Left colon (tissue), 2 donors: ENCODE results near the gene NBEAL2. TPM values are rescaled to one million over a fixed set of nuclear protein-coding genes. Genes with fewer than 3 reads are reported as not detected.
A peak's percentile ranks its signal among the peaks of the same experiment; 100 is the strongest.

ENCODE experiments used
- ATAC-seq: fragments of 200-7000 bp; cut with Tn5 transposase; one replicate; pipeline ENCODE4 v1.9.1; 2020; ENCODE audit warnings: mild to moderate bottlenecking, moderate library complexity
- DNase-seq, 2 donors: peaks; one replicate each; pipeline ENCODE4 v3.0.0-alpha.2; 2020
- intact Hi-C, 2 donors: fragments of 100-400 bp; cut with DNase I in 1 of 2; cut with micrococcal nuclease in 1 of 2; formaldehyde crosslinking; loops; one replicate each; pipeline versions ENCODE4 v1.11.2 to v1.14.0; 2022; cut with DNase I, micrococcal nuclease
- long read RNA-seq: library from polyadenylated mRNA; unstranded; transcript quantifications from one replicate; pipeline ENCODE4 v2.0.0, GENCODE V29; 2021
- total RNA-seq, 2 donors: library from RNA; stranded (reverse); fragmentation: NEBNext Ultra II Directional; extraction: Animal tissue kit (Norgen Biotek cat#: 25700); gene quantifications; one replicate each; pipeline ENCODE4 v1.2.1, GENCODE V29; 2021
- donor health status: DM: no; HTN: no; CAD: no.
- donor health status: DM: yes; HTN: yes; CAD: no.

Gene NBEAL2
- total RNA-seq: 10 to 100 TPM; 51.4 to 98.1 TPM
- long read RNA-seq, partial matches to known transcripts: 41 of 49 reads
- long read RNA-seq, other reads (novel, unspliced or antisense): 8 of 49 reads

DNA sequence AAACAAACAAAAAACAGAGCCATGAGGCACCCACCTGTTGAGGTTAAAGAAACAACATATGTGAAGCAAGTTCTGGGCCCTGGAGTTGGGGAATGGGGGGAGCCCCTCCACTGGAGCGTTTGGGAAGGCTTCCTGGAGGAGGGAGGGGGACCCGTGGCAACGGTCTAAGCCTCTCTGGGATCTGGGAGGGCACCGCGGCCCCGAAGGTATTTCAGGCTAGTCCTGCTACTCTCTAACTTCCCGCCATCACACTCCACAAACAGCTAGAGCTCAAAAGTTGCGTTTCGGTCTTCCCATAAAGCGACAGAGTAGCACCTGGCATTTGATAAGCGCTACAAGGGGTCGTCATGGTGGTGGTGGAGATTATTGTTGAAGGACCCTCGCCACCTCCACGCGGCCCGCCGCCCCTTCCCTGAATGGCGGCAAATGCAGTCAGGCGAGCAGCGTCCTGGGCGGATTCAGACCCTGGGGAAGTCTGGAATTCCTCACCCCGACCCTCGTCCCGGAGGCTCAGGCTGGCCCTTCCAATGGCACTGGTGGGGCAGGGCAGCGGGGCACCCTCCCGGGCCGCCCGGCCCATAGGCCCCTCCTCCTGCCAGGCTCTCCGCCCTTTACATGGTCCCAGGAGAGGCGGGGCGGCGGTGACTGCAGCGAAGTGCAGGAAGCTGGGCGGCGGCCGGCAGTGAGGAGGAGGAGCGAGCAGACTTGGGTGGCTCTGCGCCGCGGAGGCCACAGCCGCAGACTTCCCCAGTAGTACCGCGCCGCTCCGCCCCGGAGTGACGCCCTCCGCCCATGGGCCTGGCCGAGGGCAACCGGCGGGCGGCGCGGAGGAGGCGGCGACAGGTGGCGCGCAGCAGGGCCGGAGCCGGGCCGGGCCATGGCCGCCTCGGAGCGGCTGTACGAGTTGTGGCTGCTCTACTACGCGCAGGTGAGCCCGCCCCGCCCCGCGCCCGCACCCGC, at the start of gene NBEAL2:
Gene NBEAL2, plus strand, starts transcription at position 682 of the 960 bp plus-strand sequence. Its CDS starts 196 bp downstream, at position 878.
- DNase-seq (peak; percentile 98 to 99), ATAC-seq (peak; percentile 72)
- intact Hi-C loops: no loop called here

DNA sequence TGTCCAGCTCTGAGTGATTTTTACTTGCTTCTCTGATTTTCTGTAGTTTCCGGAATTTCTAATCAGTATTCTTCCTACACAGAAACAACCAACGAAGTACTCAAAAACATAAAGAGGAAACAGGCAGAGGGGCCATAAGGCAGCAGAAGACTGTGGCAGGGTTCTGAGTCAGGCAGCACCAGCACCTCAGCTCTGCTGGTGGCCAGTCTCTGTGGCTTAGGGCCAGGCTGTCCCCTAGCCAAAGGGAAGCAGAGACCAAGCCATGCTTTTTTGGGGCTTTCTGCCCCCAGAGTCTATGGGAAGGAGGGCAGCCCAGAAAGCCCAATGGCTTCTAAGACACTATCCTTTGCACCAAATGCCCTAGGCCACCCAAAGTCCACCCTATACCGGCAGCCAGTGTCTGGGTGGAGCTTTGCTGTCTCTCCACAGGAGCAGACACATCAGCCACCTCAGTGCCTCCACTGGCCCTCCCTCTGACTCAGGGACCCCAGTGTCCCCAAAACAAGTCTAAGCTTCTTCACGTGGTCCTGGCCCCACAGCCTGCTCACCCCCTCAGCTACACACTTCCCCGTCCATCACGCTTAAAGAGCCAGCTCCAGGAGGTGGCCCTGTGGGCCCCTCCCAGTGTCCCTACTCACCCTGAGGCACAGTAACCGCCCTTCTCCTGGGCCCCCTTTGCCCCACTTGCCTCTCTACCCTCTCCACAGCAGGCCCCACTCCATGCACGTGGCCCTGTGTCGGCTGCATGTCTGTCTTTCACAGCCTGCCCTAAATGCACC, 49.1 kb upstream of the NBEAL2 start:
- ATAC-seq: no peak
- intact Hi-C loops: no loop called here
- no peak for DNase-seq

- intact Hi-C loops: no loop called here
- ATAC-seq (no peak), DNase-seq (no peak)
Measured at GRCh38 chr3:46930945-46931403, 48.5 kb upstream of the NBEAL2 start.

DNA sequence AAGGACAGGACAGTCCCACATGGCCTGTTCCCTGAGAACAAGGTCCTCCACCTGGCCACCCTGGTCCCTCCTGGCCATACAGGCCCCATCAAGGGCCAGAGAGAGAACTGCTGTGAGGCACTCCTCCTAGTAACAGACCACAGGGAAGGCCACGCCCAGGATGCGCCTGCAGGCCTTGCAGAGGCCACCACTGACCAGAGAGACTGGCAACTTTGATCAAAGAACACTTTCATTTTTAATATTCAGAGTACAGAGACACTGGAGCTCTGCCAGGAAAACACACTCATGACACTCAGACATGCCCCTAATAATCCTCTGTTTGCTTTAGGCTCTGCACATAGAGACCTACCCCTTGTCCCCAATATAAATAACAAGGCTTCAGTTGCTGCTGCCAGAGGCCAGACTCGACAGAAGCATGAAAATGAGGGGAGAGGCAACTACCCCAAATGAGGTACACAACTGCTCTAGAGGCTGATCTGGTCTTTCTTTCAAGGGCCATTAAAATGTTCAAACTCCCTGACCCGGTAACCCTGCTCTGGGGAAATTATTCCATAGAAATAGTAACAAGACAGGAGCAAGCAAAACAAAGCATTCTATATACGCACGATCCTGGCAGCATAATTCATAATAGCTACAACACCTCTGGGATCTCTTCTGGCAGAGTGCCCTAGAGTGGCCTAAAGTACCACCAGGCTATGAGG, 47.7 kb upstream of the NBEAL2 start:
- DNase-seq (peak; percentile 79 to 87), ATAC-seq (peak; percentile 26)
- intact Hi-C loops: no loop called here

GRCh38 chr3:46932455-46933225, 46.8 kb upstream of the NBEAL2 start:
- DNase-seq (no peak), ATAC-seq (peak; percentile 45)
- intact Hi-C loops: no loop called here

- intact Hi-C loops: no loop called here
Measured at GRCh38 chr3:46933261-46933660, 46.2 kb upstream of the NBEAL2 start.

GRCh38 chr3:46934072-46934471, 45.4 kb upstream of the NBEAL2 start:
- DNase-seq (no peak), ATAC-seq (no peak)
- intact Hi-C loops: no loop called here

More at GRCh38 chr3:46933261-46933660, 46.2 kb upstream of the NBEAL2 start:
- ATAC-seq (no peak), DNase-seq (no peak)

DNA sequence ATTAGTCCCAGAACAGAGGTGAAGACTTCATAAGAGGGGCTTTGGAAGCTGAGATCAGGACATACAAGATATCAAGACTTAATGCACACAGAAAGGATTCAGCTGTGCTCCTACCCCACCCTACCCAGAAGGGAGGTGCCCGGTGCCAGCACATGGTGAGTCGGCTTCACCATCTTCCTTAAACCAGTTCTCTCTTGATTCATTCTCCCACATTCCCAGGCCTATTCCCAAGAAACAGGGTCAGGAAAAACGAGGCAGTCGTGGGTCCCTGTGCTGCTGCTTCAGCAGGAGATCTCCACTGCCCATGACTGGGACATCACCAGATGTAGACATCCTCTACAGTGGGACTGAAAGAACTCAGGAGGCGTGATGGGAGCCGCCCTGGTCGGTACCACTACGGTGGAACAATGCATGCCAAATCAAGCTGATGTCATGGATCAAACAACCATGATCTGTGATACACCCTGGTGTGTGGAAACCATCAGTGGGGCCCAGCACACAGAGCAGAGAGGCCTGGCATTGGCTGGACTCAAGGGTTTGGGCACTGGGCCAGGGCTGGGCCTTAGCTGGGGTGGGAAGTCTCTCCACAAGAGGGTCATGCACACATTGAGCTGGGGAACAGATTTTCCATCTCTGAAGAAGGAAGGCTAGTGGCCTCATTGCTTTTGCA, 44.8 kb upstream of the NBEAL2 start:
- intact Hi-C loops: no loop called here

DNA sequence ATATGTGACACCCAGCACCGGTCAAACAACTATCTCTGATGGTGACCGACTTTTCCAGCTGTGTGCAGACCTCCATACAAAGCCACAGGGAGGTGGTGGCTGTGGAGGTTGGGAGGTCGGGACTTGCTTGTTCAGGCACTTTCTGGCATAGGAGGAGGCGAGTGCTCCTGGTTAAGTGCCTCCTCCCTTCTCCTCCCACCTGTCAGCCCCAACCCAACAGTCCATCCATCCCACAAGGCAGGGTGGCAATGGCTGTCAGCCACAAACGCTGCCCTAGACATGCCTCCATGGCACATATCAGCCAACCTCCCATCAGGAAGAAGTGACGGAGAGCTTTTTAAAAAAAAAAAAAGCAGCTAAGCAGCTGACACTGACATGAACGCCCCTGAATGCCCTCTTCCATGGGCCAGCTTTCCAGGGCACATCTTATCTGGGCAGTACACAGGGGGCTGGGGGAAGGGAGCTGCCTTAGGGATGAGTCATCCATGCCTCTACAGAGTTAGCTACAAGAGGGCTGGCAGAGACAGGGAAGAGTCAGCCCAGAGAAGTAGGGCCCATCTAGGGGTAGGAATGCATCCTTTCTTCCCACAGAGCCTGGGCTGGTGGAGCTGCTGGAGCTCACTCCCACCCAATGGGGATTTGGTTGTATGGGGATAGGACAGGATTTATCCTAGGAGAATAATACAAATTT, 44.2 kb upstream of the NBEAL2 start:
- intact Hi-C loops: no loop called here
- DNase-seq: peak; percentile 46 to 79
- peak; percentile 35 for ATAC-seq

More for the DNA sequence above, 44.8 kb upstream of the NBEAL2 start:
- DNase-seq (no peak), ATAC-seq (no peak)

GRCh38 chr3:46935989-46936558, 43.4 kb upstream of the NBEAL2 start:
- no peak for ATAC-seq
- DNase-seq: no peak
- intact Hi-C loops: no loop called here

GRCh38 chr3:46936733-46937250, 42.7 kb upstream of the NBEAL2 start:
- ATAC-seq (no peak), DNase-seq (no peak)
- intact Hi-C loops: no loop called here

DNA sequence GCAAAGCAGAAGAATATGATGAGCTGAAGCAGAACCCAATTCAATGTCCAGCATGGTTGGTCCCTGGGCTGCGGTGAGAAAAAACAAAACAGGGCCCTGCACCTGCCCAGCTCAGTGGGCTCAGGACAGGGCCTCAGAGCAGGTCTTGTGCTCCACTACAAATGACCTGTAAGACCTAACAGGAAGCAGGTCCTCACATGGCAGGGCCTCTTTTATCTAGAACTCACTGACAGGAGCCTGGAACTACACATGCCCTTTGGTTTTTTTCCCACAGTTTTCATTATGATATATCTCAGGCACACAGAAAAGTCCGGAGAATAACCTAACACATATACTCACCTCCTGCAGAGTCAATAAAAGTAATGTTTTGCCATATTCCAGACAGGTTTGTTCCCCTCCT, 41.3 kb upstream of the NBEAL2 start:
- ATAC-seq: no peak
- intact Hi-C loops: no loop called here

DNA sequence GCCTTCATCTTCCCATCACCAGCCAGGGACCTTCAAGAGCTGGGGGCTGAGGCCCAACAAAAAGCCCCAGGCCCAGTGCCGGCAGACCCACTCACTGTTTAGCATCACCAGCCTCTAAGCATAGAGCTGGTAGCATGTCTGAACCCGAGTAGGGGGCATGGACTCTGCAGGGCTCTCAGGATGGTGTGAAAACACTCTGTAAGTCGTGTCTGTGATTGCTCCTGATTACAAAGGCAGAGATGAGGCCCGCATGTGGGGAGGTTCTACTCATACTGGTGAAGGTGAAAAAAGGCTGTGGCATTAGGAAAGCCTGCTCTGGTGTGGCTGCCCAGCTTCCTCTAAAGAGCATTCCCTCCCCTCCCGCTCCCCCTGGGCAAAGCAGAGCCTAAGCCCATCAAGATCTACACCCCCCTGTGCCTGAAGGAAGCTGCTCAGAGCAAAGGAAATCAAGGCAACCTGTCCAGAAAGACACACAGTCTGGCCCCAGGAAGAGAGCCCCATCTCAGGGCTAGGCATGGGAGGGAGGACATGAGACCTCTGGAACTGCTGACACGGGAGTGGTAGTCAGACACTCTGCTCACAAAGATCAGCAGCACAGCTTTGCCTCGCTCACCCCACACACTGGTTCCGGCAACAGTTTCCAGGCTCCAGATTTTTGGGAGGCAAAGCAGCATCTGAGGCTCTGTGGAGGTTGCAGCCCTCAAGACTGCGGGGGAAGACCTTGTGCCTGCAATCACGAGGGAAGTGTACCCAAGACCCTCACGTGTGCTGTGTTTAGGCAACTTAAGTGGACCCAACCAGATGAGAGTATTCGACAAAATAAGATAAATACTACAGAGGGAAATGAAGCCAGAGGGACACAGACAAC, 39.7 kb upstream of the NBEAL2 start:
- ATAC-seq (no peak), DNase-seq (peak in 1 of 2 donors; percentile 4)
- intact Hi-C loops: no loop called here

More for the DNA sequence above, 41.3 kb upstream of the NBEAL2 start:
- no peak for DNase-seq

GRCh38 chr3:46942076-46942475, 37.4 kb upstream of the NBEAL2 start:
- intact Hi-C loops: no loop called here
- peak; percentile 59 for ATAC-seq

GRCh38 chr3:46942481-46943236, 36.8 kb upstream of the NBEAL2 start:
- intact Hi-C loops: no loop called here
- DNase-seq (no peak), ATAC-seq (no peak)

More at GRCh38 chr3:46942076-46942475, 37.4 kb upstream of the NBEAL2 start:
- DNase-seq: peak; percentile 59
